Ovary (tissue), 3 donors: Measurements from ENCODE around the gene RNF114.

Experiments used
- CTCF ChIP-seq, 3 donors: fragments of 450-650 bp in 2 of 3; fragments of 200-600 bp in 1 of 3; IDR thresholded peaks; one replicate each; pipeline versions ENCODE4 v1.5.1 to v1.8.0; 2016 to 2022; ENCODE audit warnings: antibody characterized with exemption in 3 of 3, mild to moderate bottlenecking in 1 of 3
- POLR2A ChIP-seq: fragments of 450-650 bp; IDR thresholded peaks from one replicate; pipeline ENCODE4 v1.6.1; 2017; ENCODE audit warnings: antibody characterized with exemption, mild to moderate bottlenecking, moderate library complexity
- donor health status: DM: no; HTN: no; CAD: no.

GRCh38 chr20:49999329-49999728 is 63.1 kb downstream of the RNF114 start:
- no peak for TF ChIP-seq CTCF (IDR thresholded peaks at IDR 0.05)
- TF ChIP-seq POLR2A = no peak
